GM21737 (cell line): ENCODE data around the gene PCDHGB4.
"Not testable (repeated sequence)": the region's sequence is repeated elsewhere in the genome, so short reads cannot be mapped to it uniquely, and the experiment has no call there.

Experiments
- ATAC-seq: cut with Tn5 transposase; IDR thresholded peaks from one replicate; pipeline ENCODE4 v1.9.1; 2021; ENCODE audit warnings: mild to moderate bottlenecking, moderate library complexity; ENCODE audit not compliant: unreplicated experiment

PCDHGB4 gene

GRCh38 chr5:141422742-141423291, 35.3 kb downstream of the PCDHGB4 start:
- ATAC-seq = no peak

GRCh38 chr5:141427783-141428426, 40.4 kb downstream of the PCDHGB4 start:
- ATAC-seq = no peak

GRCh38 chr5:141430332-141431113, 43.0 kb downstream of the PCDHGB4 start, which contains the start of gene PCDHGA12:
TSS of gene PCDHGA12 (plus strand) at chr5:141430507. CDS start at chr5:141430760, 253 bp downstream.
- peak; percentile 81 for ATAC-seq

- ATAC-seq = no peak
These were observed 43.8 kb downstream of the PCDHGB4 start for GRCh38 chr5:141431286-141431685.

GRCh38 chr5:141432308-141432707, 44.8 kb downstream of the PCDHGB4 start:
- not testable (repeated sequence) for ATAC-seq

GRCh38 chr5:141432726-141433125, 45.2 kb downstream of the PCDHGB4 start:
- ATAC-seq = not testable (repeated sequence)

- no peak for ATAC-seq
These were observed 46.5 kb downstream of the PCDHGB4 start for GRCh38 chr5:141434006-141434405.

GRCh38 chr5:141437221-141437620, 49.7 kb downstream of the PCDHGB4 start:
- ATAC-seq = no peak

- no peak for ATAC-seq
These were observed 52.1 kb downstream of the PCDHGB4 start for GRCh38 chr5:141439411-141440141.
